GM19193 (cell line): ENCODE measurements around the gene IFT81.

Source experiments
- POLR2A ChIP-seq: IDR thresholded peaks from 4 replicates; pipeline ENCODE4 v1.6.1; 2011; ENCODE audit not compliant: insufficient read depth, insufficient read length; ENCODE audit errors: extremely low read depth

Gene IFT81

GRCh38 chr12:110117956-110118685, 6.0 kb upstream of the IFT81 start:
- no peak for TF ChIP-seq POLR2A

GRCh38 chr12:110122929-110123328, 1.2 kb upstream of the IFT81 start:
- no peak for TF ChIP-seq POLR2A

GRCh38 chr12:110123919-110124268, 263 bp upstream of the IFT81 start:
- no peak for TF ChIP-seq POLR2A

- TF ChIP-seq POLR2A = no peak
Measured at GRCh38 chr12:110126557-110126956, 2.4 kb downstream of the IFT81 start.

GRCh38 chr12:110134691-110135411, 10.7 kb downstream of the IFT81 start:
- TF ChIP-seq POLR2A = no peak

GRCh38 chr12:110135806-110136205, 11.6 kb downstream of the IFT81 start:
- no peak for TF ChIP-seq POLR2A

- no peak for TF ChIP-seq POLR2A
Measured at GRCh38 chr12:110137786-110138185, 13.6 kb downstream of the IFT81 start.

GRCh38 chr12:110141389-110141788, 17.2 kb downstream of the IFT81 start:
- TF ChIP-seq POLR2A = no peak

- no peak for TF ChIP-seq POLR2A
Measured at GRCh38 chr12:110146986-110147385, 22.8 kb downstream of the IFT81 start.

- no peak for TF ChIP-seq POLR2A
Measured at GRCh38 chr12:110149086-110149660, 25.0 kb downstream of the IFT81 start.

- no peak for TF ChIP-seq POLR2A
Measured at GRCh38 chr12:110156766-110157165, 32.6 kb downstream of the IFT81 start.

GRCh38 chr12:110157539-110157938, 33.4 kb downstream of the IFT81 start:
- no peak for TF ChIP-seq POLR2A

- no peak for TF ChIP-seq POLR2A
Measured at GRCh38 chr12:110159671-110160245, 35.6 kb downstream of the IFT81 start.

- TF ChIP-seq POLR2A = no peak
Measured at GRCh38 chr12:110165540-110166159, 41.5 kb downstream of the IFT81 start.

GRCh38 chr12:110168732-110169455, 44.7 kb downstream of the IFT81 start:
- TF ChIP-seq POLR2A = no peak

GRCh38 chr12:110170535-110171185, 46.5 kb downstream of the IFT81 start:
- no peak for TF ChIP-seq POLR2A
